Trophoblast cell (in vitro differentiated cells and primary cell): Measurements from ENCODE around the gene COPG2.
A peak's percentile ranks its signal among the peaks of the same experiment; 100 is the strongest.
"Not testable (repeated sequence)": the region's sequence is repeated elsewhere in the genome, so short reads cannot be mapped to it uniquely, and the experiment has no call there.

Source experiments
- DNase-seq, 2 donors: peaks; one replicate each; pipeline ENCODE4 v3.0.0-alpha.2; 2016
- H2AFZ ChIP-seq: 2 replicates; pipeline ENCODE4 v1.6.1; 2013; ENCODE audit warnings: low read length, moderate library complexity, mild to moderate bottlenecking; ENCODE audit not compliant: insufficient read depth, poor library complexity
- H2AK5ac ChIP-seq: 2 replicates; pipeline ENCODE4 v1.6.1; 2013; ENCODE audit warnings: mild to moderate bottlenecking, low read length
- H2BK120ac ChIP-seq: 2 replicates; pipeline ENCODE4 v1.6.1; 2013; ENCODE audit warnings: low read length, mild to moderate bottlenecking, moderate library complexity; ENCODE audit not compliant: insufficient read depth, poor library complexity
- H2BK12ac ChIP-seq: 2 replicates; pipeline ENCODE4 v1.6.1; 2013; ENCODE audit warnings: mild to moderate bottlenecking, low read length, moderate library complexity
- H2BK5ac ChIP-seq: 2 replicates; pipeline ENCODE4 v1.6.1; 2013; ENCODE audit warnings: low read length, low read depth, moderate library complexity, mild to moderate bottlenecking; ENCODE audit not compliant: poor library complexity
- H3K14ac ChIP-seq: 2 replicates; pipeline ENCODE4 v1.6.1; 2013; ENCODE audit warnings: mild to moderate bottlenecking, low read length
- H3K18ac ChIP-seq: 2 replicates; pipeline ENCODE4 v1.6.1; 2013; ENCODE audit warnings: mild to moderate bottlenecking, low read length
- H3K23ac ChIP-seq: 2 replicates; pipeline ENCODE4 v1.6.1; 2013; ENCODE audit warnings: low read length
- H3K27ac ChIP-seq: 2 replicates; pipeline ENCODE4 v1.5.1; 2013; ENCODE audit warnings: low read depth, mild to moderate bottlenecking, inconsistent platforms, low read length, moderate library complexity
- H3K27me3 ChIP-seq: 2 replicates; pipeline ENCODE4 v1.6.1; 2013; ENCODE audit warnings: inconsistent platforms, mild to moderate bottlenecking, low read length, moderate library complexity; ENCODE audit not compliant: insufficient read depth
- H3K36me3 ChIP-seq, 2 experiments: 1 replicate in 1 of 2; 2 replicates in 1 of 2; pipeline ENCODE4 v1.6.1; 2013; ENCODE audit warnings: low read length in 2 of 2, mild to moderate bottlenecking in 2 of 2, moderate library complexity in 1 of 2; ENCODE audit not compliant: insufficient read depth in 2 of 2, control insufficient read depth in 1 of 2
- H3K4ac ChIP-seq: 2 replicates; pipeline ENCODE4 v1.6.1; 2013; ENCODE audit warnings: low read depth, mild to moderate bottlenecking, low read length, moderate library complexity
- H3K4me1 ChIP-seq, 2 experiments: 1 replicate in 1 of 2; 2 replicates in 1 of 2; pipeline ENCODE4 v1.6.1; 2013; ENCODE audit warnings: low read length in 2 of 2, mild to moderate bottlenecking in 2 of 2, moderate library complexity in 1 of 2; ENCODE audit not compliant: insufficient read depth in 2 of 2, control insufficient read depth in 1 of 2
- H3K4me2 ChIP-seq: 2 replicates; pipeline ENCODE4 v1.6.1; 2013; ENCODE audit warnings: inconsistent platforms, mild to moderate bottlenecking, low read length, moderate library complexity
- H3K4me3 ChIP-seq: 2 replicates; pipeline ENCODE4 v1.5.1; 2013; ENCODE audit warnings: mild to moderate bottlenecking, low read depth, low read length, inconsistent platforms
- H3K79me1 ChIP-seq: one replicate; pipeline ENCODE4 v1.6.1; 2013; ENCODE audit warnings: low read length
- H3K79me2 ChIP-seq: 2 replicates; pipeline ENCODE4 v1.6.1; 2013; ENCODE audit warnings: low read length, mild to moderate bottlenecking; ENCODE audit not compliant: control insufficient read depth, insufficient read depth, poor library complexity
- H3K9ac ChIP-seq: 2 replicates; pipeline ENCODE4 v1.6.1; 2013; ENCODE audit warnings: mild to moderate bottlenecking, low read length
- H3K9me3 ChIP-seq: 2 replicates; pipeline ENCODE4 v1.6.1; 2013; ENCODE audit warnings: low read depth, mild to moderate bottlenecking, control low read depth, inconsistent platforms, low read length; ENCODE audit not compliant: insufficient read depth
- H4K12ac ChIP-seq: 2 replicates; pipeline ENCODE4 v1.6.1; 2013; ENCODE audit warnings: low read depth, mild to moderate bottlenecking, low read length, moderate library complexity
- H4K8ac ChIP-seq: 2 replicates; pipeline ENCODE4 v1.6.1; 2013; ENCODE audit warnings: low read depth, mild to moderate bottlenecking, low read length, moderate library complexity
- H4K91ac ChIP-seq: one replicate; pipeline ENCODE4 v1.6.1; 2013; ENCODE audit warnings: low read depth, mild to moderate bottlenecking, low read length, moderate library complexity
- whole genome bisulfite sequencing: extraction: QIAGEN DNeasy Blood & Tissue Kit; methylation state at CpG from one replicate; pipeline ENCODE4 v1.1.7; 2013; ENCODE audit warnings: missing lambda C conversion rate; ENCODE audit not compliant: insufficient read length, insufficient coverage; ENCODE audit errors: extremely low coverage; 5-methylcytosine and 5-hydroxymethylcytosine counted together

The COPG2 gene

GRCh38 chr7:130553398-130554029 is 115.0 kb downstream of the COPG2 start:
- no CpG with 5 or more reads among the region's 3 CpGs for WGBS
- Histone ChIP-seq H2AK5ac (no peak overlapping the region), H3K23ac (no peak overlapping the region), H4K8ac (no peak overlapping the region), H2BK12ac (no peak overlapping the region), H3K27ac (no peak overlapping the region), H3K4me3 (no peak overlapping the region), H2BK120ac (no peak overlapping the region), H4K91ac (no peak overlapping the region), H3K9ac (no peak overlapping the region), H3K4ac (no peak overlapping the region), H3K79me2 (no peaks in the 10 kb centered on the region), H2BK5ac (no peak overlapping the region), H3K14ac (no peak overlapping the region), H3K18ac (no peak overlapping the region), H4K12ac (no peak overlapping the region), H3K4me2 (no peak overlapping the region), H3K79me1 (no peaks in the 10 kb centered on the region), H3K36me3 (peaks cover 0 to 3% of the 10 kb centered on the region in 2 experiments), H3K9me3 (no peaks in the 10 kb centered on the region), H3K4me1 (no peaks in the 10 kb centered on the region), H2AFZ (no peak overlapping the region), H3K27me3 (no peaks in the 10 kb centered on the region)
- DNase-seq = peak in 1 of 2 donors; percentile 79

GRCh38 chr7:130544356-130544755 is 124.2 kb downstream of the COPG2 start:
- 100% methylated on average over 1 of the region's 1 CpG for WGBS
- H3K4ac ChIP-seq = no peak overlapping the region
- peaks cover 7 to 20% of the 10 kb centered on the region in 2 experiments for H3K36me3 ChIP-seq
- no peak overlapping the region for H4K8ac ChIP-seq
- H2BK120ac ChIP-seq = no peak overlapping the region
- H3K4me2 ChIP-seq = no peak overlapping the region
- H3K27me3 ChIP-seq = no peaks in the 10 kb centered on the region
- no peak overlapping the region for H3K14ac ChIP-seq
- H2AFZ ChIP-seq = no peak overlapping the region
- no peak overlapping the region for H4K91ac ChIP-seq
- H3K4me1 ChIP-seq = no peaks in the 10 kb centered on the region
- no peak overlapping the region for H3K23ac ChIP-seq
- H3K18ac ChIP-seq = no peak overlapping the region
- no peak overlapping the region for H4K12ac ChIP-seq
- no peak overlapping the region for H2BK12ac ChIP-seq
- H3K4me3 ChIP-seq = no peak overlapping the region
- H2AK5ac ChIP-seq = no peak overlapping the region
- no peaks in the 10 kb centered on the region for H3K79me1 ChIP-seq
- no peak overlapping the region for H3K27ac ChIP-seq
- no peaks in the 10 kb centered on the region for H3K9me3 ChIP-seq
- no peak overlapping the region for H2BK5ac ChIP-seq
- no peak for DNase-seq
- no peak overlapping the region for H3K9ac ChIP-seq
- H3K79me2 ChIP-seq = no peaks in the 10 kb centered on the region

GRCh38 chr7:130543487-130544010 is 125.0 kb downstream of the COPG2 start:
- H3K4me1 ChIP-seq = no peaks in the 10 kb centered on the region
- no peak overlapping the region for H2BK120ac ChIP-seq
- no peaks in the 10 kb centered on the region for H3K79me2 ChIP-seq
- no peak overlapping the region for H3K23ac ChIP-seq
- no peak overlapping the region for H3K27ac ChIP-seq
- no peak overlapping the region for H4K12ac ChIP-seq
- H2BK12ac ChIP-seq = no peak overlapping the region
- no peak overlapping the region for H3K4ac ChIP-seq
- H3K4me2 ChIP-seq = no peak overlapping the region
- no peak overlapping the region for H2AFZ ChIP-seq
- no peak overlapping the region for H3K4me3 ChIP-seq
- no peak overlapping the region for H3K9ac ChIP-seq
- no CpG with 5 or more reads among the region's 2 CpGs for WGBS
- no peak overlapping the region for H4K91ac ChIP-seq
- no peak for DNase-seq
- H3K79me1 ChIP-seq = no peaks in the 10 kb centered on the region
- H3K14ac ChIP-seq = no peak overlapping the region
- H3K18ac ChIP-seq = no peak overlapping the region
- no peaks in the 10 kb centered on the region for H3K9me3 ChIP-seq
- H2AK5ac ChIP-seq = no peak overlapping the region
- no peaks in the 10 kb centered on the region for H3K27me3 ChIP-seq
- H3K36me3 ChIP-seq = peaks cover 7 to 20% of the 10 kb centered on the region in 2 experiments
- no peak overlapping the region for H2BK5ac ChIP-seq
- no peak overlapping the region for H4K8ac ChIP-seq

- no CpG with 5 or more reads among the region's 4 CpGs for WGBS
- not testable (repeated sequence) for H3K14ac ChIP-seq
These were observed 126.3 kb downstream of the COPG2 start for GRCh38 chr7:130542297-130542696.

More at GRCh38 chr7:130542297-130542696, 126.3 kb downstream of the COPG2 start:
- not testable (repeated sequence) for H2BK5ac ChIP-seq, H3K9me3 ChIP-seq, H3K79me1 ChIP-seq, H3K23ac ChIP-seq, H3K4me3 ChIP-seq, H4K91ac ChIP-seq, H3K4me1 ChIP-seq, H2AFZ ChIP-seq, H3K18ac ChIP-seq, H3K79me2 ChIP-seq, H3K9ac ChIP-seq, H3K4ac ChIP-seq, H3K27me3 ChIP-seq, H4K8ac ChIP-seq, H4K12ac ChIP-seq, H3K4me2 ChIP-seq, DNase-seq, H2BK12ac ChIP-seq, H2AK5ac ChIP-seq, H2BK120ac ChIP-seq, H3K27ac ChIP-seq
- peaks cover 10 to 21% of the 10 kb centered on the region in 2 experiments for H3K36me3 ChIP-seq
